Omental fat pad (tissue), 4 donors: ENCODE results near the gene CHMP1A. TPM values are rescaled to one million over a fixed set of nuclear protein-coding genes. Genes with fewer than 3 reads are reported as not detected.

Experiments
- ATAC-seq: fragments of 150-250 bp; one replicate; pipeline ENCODE4 v1.9.1; 2016; ENCODE audit warnings: mild to moderate bottlenecking, moderate library complexity; ENCODE audit not compliant: low FRiP score
- DNase-seq: peaks from one replicate; pipeline ENCODE4 v3.0.0-alpha.2; 2019; ENCODE audit warnings: low spot score
- total RNA-seq, 4 donors: library from RNA; depleted of rRNA; stranded (reverse); fragments of >200 nt; gene quantifications; one replicate each; pipeline ENCODE4 v1.1.0, GENCODE V29; 2016
- TF ChIP-seq, protein P1 (sequence below), 3 donors: fragments of 450-650 bp; IDR thresholded peaks; one replicate each; pipeline ENCODE4 v1.5.1; 2016 to 2017; ENCODE audit warnings: antibody characterized with exemption in 3 of 3, mild to moderate bottlenecking in 3 of 3, moderate library complexity in 2 of 3

CHMP1A gene
- total RNA-seq, 4 donors from 2014 or later: 45.7 to 78.1 (median 67.7) TPM

DNA sequence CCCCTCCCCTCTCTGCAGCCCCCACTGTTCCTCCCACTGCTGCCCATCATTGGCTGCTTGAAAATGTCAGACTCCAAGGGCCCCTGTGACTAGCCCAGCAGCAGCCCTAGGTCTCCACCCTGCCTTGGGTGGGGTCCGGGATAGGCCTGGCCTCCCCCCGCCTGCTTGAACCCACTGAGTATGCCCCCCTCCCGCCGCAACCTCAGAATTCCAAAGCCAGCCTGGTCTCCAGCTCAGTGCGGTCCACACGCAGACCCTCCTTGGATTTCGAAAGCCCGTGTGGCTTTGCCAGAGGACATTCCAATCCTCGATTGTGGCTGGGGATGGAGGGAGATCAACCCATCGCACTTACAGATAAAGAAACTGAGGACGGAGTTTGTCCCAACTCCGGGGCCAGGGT is 37.7 kb downstream of the CHMP1A start:
- no peak for ATAC-seq
- TF ChIP-seq, protein P1, sequence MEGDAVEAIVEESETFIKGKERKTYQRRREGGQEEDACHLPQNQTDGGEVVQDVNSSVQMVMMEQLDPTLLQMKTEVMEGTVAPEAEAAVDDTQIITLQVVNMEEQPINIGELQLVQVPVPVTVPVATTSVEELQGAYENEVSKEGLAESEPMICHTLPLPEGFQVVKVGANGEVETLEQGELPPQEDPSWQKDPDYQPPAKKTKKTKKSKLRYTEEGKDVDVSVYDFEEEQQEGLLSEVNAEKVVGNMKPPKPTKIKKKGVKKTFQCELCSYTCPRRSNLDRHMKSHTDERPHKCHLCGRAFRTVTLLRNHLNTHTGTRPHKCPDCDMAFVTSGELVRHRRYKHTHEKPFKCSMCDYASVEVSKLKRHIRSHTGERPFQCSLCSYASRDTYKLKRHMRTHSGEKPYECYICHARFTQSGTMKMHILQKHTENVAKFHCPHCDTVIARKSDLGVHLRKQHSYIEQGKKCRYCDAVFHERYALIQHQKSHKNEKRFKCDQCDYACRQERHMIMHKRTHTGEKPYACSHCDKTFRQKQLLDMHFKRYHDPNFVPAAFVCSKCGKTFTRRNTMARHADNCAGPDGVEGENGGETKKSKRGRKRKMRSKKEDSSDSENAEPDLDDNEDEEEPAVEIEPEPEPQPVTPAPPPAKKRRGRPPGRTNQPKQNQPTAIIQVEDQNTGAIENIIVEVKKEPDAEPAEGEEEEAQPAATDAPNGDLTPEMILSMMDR (IDR thresholded peaks at IDR 0.05): no peak
- DNase-seq: no peak

DNA sequence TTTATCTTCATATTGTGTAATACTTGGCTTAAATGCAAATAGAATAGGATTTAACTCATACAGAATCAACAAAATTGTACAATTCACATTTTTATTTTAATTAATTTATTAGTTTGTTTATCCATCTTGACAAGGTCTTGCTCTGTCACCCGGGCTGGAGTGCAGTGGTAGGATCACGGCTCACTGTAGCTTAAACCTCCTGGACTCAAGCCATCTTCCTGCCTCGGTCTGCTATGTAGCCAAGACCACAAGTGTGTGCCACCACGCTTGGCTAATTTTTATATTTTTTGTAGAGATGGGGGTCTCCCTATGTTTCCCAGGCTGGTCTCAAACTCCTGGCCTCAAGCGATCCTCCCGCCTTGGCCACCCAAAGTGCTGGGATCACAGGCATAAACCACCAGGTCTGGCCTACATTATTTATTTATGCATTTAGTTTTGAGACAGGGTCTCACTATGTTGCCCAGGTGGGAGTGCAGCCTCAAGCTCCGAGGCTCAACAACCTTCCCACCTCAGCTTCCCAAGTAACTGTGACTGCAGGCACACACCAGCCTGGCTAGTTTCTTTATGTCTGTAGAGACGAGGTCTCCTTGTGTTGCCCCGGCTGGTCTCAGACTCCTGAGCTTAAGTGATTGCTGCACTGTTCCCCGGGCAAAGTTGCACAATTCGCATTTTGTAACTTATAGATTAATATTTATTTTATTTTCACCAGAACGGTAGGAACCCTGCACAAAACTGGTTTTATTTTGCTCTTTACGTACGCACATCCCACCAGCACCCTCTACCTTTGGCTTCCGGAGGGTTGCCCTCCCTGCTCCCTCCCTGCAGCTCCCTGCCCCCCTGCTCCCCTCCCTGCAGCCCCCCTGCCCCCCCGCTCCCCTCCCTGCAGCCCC is 39.2 kb downstream of the CHMP1A start:
- TF ChIP-seq, protein P1 (IDR thresholded peaks at IDR 0.05): no peak
- DNase-seq (no peak), ATAC-seq (no peak)

DNA sequence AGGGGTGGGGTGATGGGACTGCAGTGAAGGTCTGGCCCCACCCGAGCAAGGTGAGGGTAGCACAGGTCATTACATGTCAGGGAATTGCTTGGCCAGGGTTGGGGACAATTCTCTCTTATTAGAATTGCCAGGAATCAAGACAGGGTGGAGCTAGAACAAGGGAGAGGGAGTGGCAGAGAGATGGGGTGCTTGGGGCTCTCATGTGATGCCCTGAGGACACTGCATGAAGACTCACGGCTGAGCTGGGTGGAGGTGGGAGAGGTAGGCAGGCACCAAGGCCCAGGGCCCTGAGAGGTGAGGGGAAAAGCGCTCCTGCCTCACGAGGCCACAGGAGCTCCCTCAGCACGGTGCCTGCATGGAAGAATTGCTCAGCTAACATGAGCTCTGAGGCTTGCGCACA is 40.5 kb downstream of the CHMP1A start:
- no peak for ATAC-seq
- TF ChIP-seq, protein P1 (IDR thresholded peaks at IDR 0.05): no peak
- DNase-seq: no peak

DNA sequence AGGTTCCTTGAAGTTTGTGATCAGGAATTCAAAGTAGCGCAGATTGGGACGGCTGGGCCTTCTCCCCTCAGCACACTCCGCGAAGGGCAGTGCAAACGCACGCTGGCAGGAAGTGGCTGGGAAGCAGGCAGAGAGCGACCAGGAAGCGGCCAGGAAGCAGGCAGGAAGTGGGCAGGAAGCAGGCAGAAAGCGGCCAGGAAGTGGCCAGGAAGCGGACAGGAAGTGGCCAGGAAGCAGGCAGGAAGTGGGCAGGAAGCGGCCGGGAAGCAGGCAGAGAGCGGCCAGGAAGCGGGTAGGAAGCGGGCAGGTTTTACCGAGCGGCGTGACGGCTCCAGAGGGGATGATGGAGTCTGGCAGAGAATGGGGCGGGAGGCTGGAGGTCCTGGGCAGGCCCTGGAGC is 40.9 kb downstream of the CHMP1A start:
- no peak for DNase-seq
- TF ChIP-seq, protein P1 (IDR thresholded peaks at IDR 0.05): no peak
- no peak for ATAC-seq

DNA sequence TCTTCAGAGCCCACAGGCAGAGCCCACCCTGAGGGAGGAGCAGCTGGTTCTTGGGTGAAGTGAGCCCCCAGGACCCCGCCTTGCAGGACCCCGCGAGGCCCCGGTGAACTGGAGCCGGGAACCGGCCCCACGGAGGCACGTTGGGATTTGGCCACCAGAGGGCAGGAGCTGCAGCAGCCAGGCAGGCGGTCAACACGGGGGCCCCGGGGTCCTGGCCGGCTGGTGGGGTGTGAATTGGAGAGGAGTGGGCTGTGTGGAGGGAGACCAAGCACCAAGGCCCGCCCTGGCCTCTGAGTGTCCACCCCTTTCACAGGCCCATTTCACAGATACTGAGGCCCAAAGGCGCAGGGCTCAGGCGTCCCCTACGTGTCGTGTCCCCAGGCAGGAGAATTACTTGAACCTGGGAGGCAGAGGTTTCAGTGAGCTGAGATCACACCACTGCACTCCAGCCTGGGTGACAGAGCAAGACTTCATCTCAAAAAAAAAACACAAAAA is 41.9 kb downstream of the CHMP1A start:
- ATAC-seq: no peak
- TF ChIP-seq, protein P1 (IDR thresholded peaks at IDR 0.05): peak in 1 of 3 donors; percentile 11
- DNase-seq: no peak

GRCh38 chr16:89615176-89615575 is 42.3 kb downstream of the CHMP1A start:
- ATAC-seq: no peak
- DNase-seq: no peak

More at GRCh38 chr16:89615176-89615575, 42.3 kb downstream of the CHMP1A start:
- TF ChIP-seq, protein P1 (IDR thresholded peaks at IDR 0.05): no peak
